ENCODE results near the gene ABHD2. TPM values are rescaled to one million over a fixed set of nuclear protein-coding genes. Genes with fewer than 3 reads are reported as not detected.

ABHD2 gene
- total and polyA plus RNA-seq, 9 of the 15 experiments (the other 6 are each of a cell fraction or from before 2014, with no cell fraction given): 16.9 to 99.8 (median 47.5) TPM

- TF ChIP-seq, protein P1, sequence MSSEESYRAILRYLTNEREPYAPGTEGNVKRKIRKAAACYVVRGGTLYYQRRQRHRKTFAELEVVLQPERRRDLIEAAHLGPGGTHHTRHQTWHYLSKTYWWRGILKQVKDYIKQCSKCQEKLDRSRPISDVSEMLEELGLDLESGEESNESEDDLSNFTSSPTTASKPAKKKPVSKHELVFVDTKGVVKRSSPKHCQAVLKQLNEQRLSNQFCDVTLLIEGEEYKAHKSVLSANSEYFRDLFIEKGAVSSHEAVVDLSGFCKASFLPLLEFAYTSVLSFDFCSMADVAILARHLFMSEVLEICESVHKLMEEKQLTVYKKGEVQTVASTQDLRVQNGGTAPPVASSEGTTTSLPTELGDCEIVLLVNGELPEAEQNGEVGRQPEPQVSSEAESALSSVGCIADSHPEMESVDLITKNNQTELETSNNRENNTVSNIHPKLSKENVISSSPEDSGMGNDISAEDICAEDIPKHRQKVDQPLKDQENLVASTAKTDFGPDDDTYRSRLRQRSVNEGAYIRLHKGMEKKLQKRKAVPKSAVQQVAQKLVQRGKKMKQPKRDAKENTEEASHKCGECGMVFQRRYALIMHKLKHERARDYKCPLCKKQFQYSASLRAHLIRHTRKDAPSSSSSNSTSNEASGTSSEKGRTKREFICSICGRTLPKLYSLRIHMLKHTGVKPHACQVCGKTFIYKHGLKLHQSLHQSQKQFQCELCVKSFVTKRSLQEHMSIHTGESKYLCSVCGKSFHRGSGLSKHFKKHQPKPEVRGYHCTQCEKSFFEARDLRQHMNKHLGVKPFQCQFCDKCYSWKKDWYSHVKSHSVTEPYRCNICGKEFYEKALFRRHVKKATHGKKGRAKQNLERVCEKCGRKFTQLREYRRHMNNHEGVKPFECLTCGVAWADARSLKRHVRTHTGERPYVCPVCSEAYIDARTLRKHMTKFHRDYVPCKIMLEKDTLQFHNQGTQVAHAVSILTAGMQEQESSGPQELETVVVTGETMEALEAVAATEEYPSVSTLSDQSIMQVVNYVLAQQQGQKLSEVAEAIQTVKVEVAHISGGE (CRISPR knock-in tag; IDR thresholded peaks at IDR 0.05): no peak
- peak; percentile 6 for TF ChIP-seq ZFP36 (IDR thresholded peaks at IDR 0.05; ENCODE audit: low read depth, low read length, partially characterized antibody)
- peak; percentile 19 for TF ChIP-seq TBP (optimal IDR thresholded peaks at IDR 0.05; ENCODE audit: low read depth, low read length)
- TF ChIP-seq, protein P2, sequence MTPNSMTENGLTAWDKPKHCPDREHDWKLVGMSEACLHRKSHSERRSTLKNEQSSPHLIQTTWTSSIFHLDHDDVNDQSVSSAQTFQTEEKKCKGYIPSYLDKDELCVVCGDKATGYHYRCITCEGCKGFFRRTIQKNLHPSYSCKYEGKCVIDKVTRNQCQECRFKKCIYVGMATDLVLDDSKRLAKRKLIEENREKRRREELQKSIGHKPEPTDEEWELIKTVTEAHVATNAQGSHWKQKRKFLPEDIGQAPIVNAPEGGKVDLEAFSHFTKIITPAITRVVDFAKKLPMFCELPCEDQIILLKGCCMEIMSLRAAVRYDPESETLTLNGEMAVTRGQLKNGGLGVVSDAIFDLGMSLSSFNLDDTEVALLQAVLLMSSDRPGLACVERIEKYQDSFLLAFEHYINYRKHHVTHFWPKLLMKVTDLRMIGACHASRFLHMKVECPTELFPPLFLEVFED (CRISPR knock-in tag; conservative IDR thresholded peaks at IDR 0.05): no peak
- TF ChIP-seq ZBTB12 (CRISPR knock-in tag; IDR thresholded peaks at IDR 0.05): no peak
- no peak for TF ChIP-seq ZNF57 (CRISPR knock-in tag; IDR thresholded peaks at IDR 0.05)
- TF ChIP-seq SUPT5H (IDR thresholded peaks at IDR 0.05): no peak
- TF ChIP-seq ZNF551 (CRISPR knock-in tag; IDR thresholded peaks at IDR 0.05): no peak
- no peak for TF ChIP-seq NR0B1 (IDR thresholded peaks at IDR 0.05; ENCODE audit: partially characterized antibody)
- TF ChIP-seq ZNF644 (tag; IDR thresholded peaks at IDR 0.05; ENCODE audit: low read depth): 0 out of 2 replicates have a peak, but pooled peaks have one; percentile 56
- TF ChIP-seq ATF2 (CRISPR knock-in tag; IDR thresholded peaks at IDR 0.05): no peak
- TF ChIP-seq E2F1 (CRISPR knock-in tag; IDR thresholded peaks at IDR 0.05): no peak
- no peak for TF ChIP-seq ZBTB1 (CRISPR knock-in tag; IDR thresholded peaks at IDR 0.05; ENCODE audit: borderline replicate concordance, low read depth)
- TF ChIP-seq LCOR (CRISPR knock-in tag; IDR thresholded peaks at IDR 0.05): peak; percentile 19; the same call in 1 of the 2 replicates
- TF ChIP-seq PHF21A (IDR thresholded peaks at IDR 0.05; ENCODE audit: borderline replicate concordance, low read depth): no peak
- no peak for TF ChIP-seq SRSF1 (IDR thresholded peaks at IDR 0.05; ENCODE audit: low read depth, low read length)
- no peak for TF ChIP-seq ZFPM2 (CRISPR knock-in tag; IDR thresholded peaks at IDR 0.05)
- TF ChIP-seq POLR2A (conservative IDR thresholded peaks at IDR 0.05): no peak
These were observed 13.7 kb upstream of the ABHD2 start (continued) for GRCh38 chr15:89074402-89075012.
